OCI-LY3 (cell line): Measurements from ENCODE around the gene ABCA2.

Experiments
- H2AFZ ChIP-seq: fragments of 200-600, 300-600 bp; shearing (Covaris generic); 2 replicates; pipeline ENCODE4 v1.6.0; 2014; ENCODE audit warnings: antibody characterized with exemption, low read depth, low read length
- H3K27ac ChIP-seq: fragments of 200-600, 300-600 bp; sonication (generic); 2 replicates; pipeline ENCODE4 v1.5.1; 2014; ENCODE audit warnings: mild to moderate bottlenecking, low read length, moderate library complexity, mixed read lengths
- H3K27me3 ChIP-seq: fragments of 200-600, 300-600 bp; sonication (generic); 2 replicates; pipeline ENCODE4 v1.6.1; 2014; ENCODE audit warnings: low read depth, low read length, mixed read lengths
- H3K36me3 ChIP-seq: fragments of 200-600, 300-600 bp; sonication (generic); replicated peaks from 2 replicates; pipeline ENCODE3; 2014; ENCODE audit warnings: low read depth, low read length, mixed read lengths
- H3K4me1 ChIP-seq: fragments of 300-600, 200-600 bp; sonication (generic); 2 replicates; pipeline ENCODE4 v1.6.1; 2014; ENCODE audit warnings: low read length, mixed read lengths
- H3K4me2 ChIP-seq: fragments of 200-600, 300-600 bp; sonication (generic); 2 replicates; pipeline ENCODE4 v1.6.1; 2014; ENCODE audit warnings: low read length, mixed read lengths
- H3K4me3 ChIP-seq: fragments of 300-600, 200-600 bp; sonication (generic); 2 replicates; pipeline ENCODE4 v1.5.1; 2014; ENCODE audit warnings: antibody characterized with exemption, mild to moderate bottlenecking, low read length, moderate library complexity
- H3K79me2 ChIP-seq: fragments of 300-600, 200-600 bp; shearing (Covaris generic); 2 replicates; pipeline ENCODE4 v1.6.1; 2014; ENCODE audit warnings: mild to moderate bottlenecking, low read length, mixed read lengths
- H3K9ac ChIP-seq: fragments of 300-600, 200-600 bp; shearing (Covaris generic); 2 replicates; pipeline ENCODE4 v1.6.0; 2014; ENCODE audit warnings: mild to moderate bottlenecking, low read length, moderate library complexity
- H3K9me3 ChIP-seq: fragments of 200-600, 300-600 bp; shearing (Covaris generic); 2 replicates; pipeline ENCODE4 v1.6.1; 2014; ENCODE audit warnings: low read length, mixed read lengths; ENCODE audit not compliant: insufficient read depth
- H4K20me1 ChIP-seq: fragments of 200-600, 300-600 bp; sonication (generic); 2 replicates; pipeline ENCODE4 v1.6.1; 2016; ENCODE audit warnings: low read length, mixed read lengths; ENCODE audit not compliant: insufficient read depth
- EZH2phosphoT487 ChIP-seq: fragments of 200-600 bp; shearing (Covaris generic); IDR thresholded peaks from 2 replicates; pipeline ENCODE4 v1.6.1; 2018; ENCODE audit warnings: antibody characterized with exemption, mixed run types, low read depth
- TF ChIP-seq, protein P1 (sequence below): fragments of 200-600, 300-600 bp; sonication (generic); IDR thresholded peaks from 2 replicates; pipeline ENCODE4 v1.5.1; 2014; ENCODE audit warnings: antibody characterized with exemption, low read length, low read depth

The ABCA2 gene

DNA sequence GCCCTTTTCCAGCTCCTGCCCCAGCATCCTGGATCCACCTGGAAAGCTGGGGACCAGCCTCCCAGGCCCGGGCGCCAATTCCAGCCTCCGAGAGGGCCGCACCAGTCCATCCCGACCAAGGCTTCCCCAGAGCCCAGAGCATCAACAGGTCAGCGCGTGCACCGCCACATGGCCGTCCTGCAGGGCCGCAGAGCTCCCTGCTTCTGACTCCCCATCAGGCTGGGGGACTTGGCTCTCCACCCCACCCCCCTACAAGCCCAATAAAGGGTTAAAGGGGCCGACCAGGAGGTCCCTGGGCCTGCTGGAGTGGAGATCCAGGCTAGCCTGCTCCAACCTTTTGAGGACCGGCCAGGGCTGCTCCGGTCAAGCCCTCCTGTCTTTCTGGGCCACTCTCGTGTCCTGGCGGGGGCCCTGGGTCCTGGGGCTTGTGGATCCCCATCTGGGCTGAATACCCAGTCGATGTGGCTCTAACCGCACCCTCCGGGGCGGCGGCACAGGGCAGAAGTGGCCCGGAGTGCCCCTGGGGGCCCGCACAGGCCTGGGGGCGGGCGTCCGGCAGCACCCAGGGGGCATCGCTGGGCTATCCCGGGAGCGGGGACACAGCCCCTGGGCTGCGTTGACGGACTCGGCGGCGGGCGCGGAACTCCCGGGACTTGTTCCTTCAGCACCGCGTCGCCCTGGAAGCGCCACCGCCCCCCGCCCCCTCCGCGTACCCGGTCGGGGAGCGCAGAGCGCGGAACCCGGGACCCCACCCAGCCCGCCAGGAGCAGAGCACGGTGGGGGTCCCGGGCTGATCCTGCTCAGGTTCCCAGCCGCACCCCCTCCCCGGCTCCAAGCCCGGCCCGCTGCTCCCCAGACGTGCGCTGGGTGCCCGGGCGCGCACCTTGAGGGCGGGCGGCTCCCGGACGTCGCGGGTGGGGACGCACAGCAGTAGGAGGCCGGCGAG lies 25.2 kb upstream of the ABCA2 start:
- no peak overlapping the region for H3K4me2 ChIP-seq
- H3K9me3 ChIP-seq, result no peaks in the 10 kb centered on the region
- no peaks in the 10 kb centered on the region for H3K36me3 ChIP-seq
- no peak overlapping the region for H3K9ac ChIP-seq
- H3K27me3 ChIP-seq, result peaks cover 3% of the 10 kb centered on the region; the same call in 1 of the 2 replicates
- H3K27ac ChIP-seq, result no peak overlapping the region
- H3K4me3 ChIP-seq, result no peak overlapping the region
- H3K79me2 ChIP-seq, result no peaks in the 10 kb centered on the region
- no peak overlapping the region for H2AFZ ChIP-seq
- no peaks in the 10 kb centered on the region for H3K4me1 ChIP-seq
- TF ChIP-seq EZH2phosphoT487, result no peak
- TF ChIP-seq, protein P1, sequence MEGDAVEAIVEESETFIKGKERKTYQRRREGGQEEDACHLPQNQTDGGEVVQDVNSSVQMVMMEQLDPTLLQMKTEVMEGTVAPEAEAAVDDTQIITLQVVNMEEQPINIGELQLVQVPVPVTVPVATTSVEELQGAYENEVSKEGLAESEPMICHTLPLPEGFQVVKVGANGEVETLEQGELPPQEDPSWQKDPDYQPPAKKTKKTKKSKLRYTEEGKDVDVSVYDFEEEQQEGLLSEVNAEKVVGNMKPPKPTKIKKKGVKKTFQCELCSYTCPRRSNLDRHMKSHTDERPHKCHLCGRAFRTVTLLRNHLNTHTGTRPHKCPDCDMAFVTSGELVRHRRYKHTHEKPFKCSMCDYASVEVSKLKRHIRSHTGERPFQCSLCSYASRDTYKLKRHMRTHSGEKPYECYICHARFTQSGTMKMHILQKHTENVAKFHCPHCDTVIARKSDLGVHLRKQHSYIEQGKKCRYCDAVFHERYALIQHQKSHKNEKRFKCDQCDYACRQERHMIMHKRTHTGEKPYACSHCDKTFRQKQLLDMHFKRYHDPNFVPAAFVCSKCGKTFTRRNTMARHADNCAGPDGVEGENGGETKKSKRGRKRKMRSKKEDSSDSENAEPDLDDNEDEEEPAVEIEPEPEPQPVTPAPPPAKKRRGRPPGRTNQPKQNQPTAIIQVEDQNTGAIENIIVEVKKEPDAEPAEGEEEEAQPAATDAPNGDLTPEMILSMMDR, result no peak
- no peaks in the 10 kb centered on the region for H4K20me1 ChIP-seq

DNA sequence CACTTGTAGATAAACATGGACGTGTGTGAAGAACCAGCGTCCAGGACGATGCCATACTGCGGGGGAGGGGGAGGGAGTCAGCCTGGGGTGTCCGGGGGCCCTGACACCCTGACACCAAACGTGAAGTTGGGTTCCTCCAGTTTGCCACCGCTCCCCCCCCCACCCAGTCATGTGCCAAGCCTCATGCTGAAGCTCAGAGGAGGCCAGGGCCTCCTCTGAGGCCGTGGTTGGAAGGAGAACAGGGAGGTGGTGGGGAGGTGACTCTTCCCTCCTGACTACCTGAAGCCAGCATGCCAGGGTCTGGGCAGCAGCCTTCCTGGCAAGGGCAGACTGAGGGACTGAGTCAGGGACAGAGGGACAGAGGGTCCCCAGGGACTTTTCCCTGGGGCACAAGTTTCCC lies 24.3 kb upstream of the ABCA2 start:
- peaks cover 8% of the 10 kb centered on the region; the same call in 1 of the 2 replicates for H3K27me3 ChIP-seq
- no peaks in the 10 kb centered on the region for H3K9me3 ChIP-seq
- no peaks in the 10 kb centered on the region for H3K79me2 ChIP-seq
- 0 out of 2 replicates have a peak, but pooled peaks cover 4% of the 10 kb centered on the region for H4K20me1 ChIP-seq
- H3K9ac ChIP-seq, result no peak overlapping the region
- no peak overlapping the region for H3K4me2 ChIP-seq
- no peaks in the 10 kb centered on the region for H3K4me1 ChIP-seq
- no peak overlapping the region for H3K4me3 ChIP-seq
- TF ChIP-seq, protein P1, result no peak
- TF ChIP-seq EZH2phosphoT487, result no peak
- no peaks in the 10 kb centered on the region for H3K36me3 ChIP-seq
- no peak overlapping the region for H3K27ac ChIP-seq
- no peak overlapping the region for H2AFZ ChIP-seq

GRCh38 chr9:137051145-137051724 lies 23.2 kb upstream of the ABCA2 start:
- Histone ChIP-seq H3K4me1 (peaks cover 2% of the 10 kb centered on the region; the same call in 1 of the 2 replicates), H2AFZ (no peak overlapping the region), H3K27ac (no peak overlapping the region), H3K4me3 (no peak overlapping the region), H3K36me3 (no peaks in the 10 kb centered on the region), H3K9ac (no peak overlapping the region), H3K4me2 (no peak overlapping the region), H3K9me3 (no peaks in the 10 kb centered on the region), H3K79me2 (no peaks in the 10 kb centered on the region), H3K27me3 (peaks cover 11% of the 10 kb centered on the region; the same call in 1 of the 2 replicates), H4K20me1 (0 out of 2 replicates have a peak, but pooled peaks cover 9% of the 10 kb centered on the region)
- no peak for TF ChIP-seq EZH2phosphoT487

DNA sequence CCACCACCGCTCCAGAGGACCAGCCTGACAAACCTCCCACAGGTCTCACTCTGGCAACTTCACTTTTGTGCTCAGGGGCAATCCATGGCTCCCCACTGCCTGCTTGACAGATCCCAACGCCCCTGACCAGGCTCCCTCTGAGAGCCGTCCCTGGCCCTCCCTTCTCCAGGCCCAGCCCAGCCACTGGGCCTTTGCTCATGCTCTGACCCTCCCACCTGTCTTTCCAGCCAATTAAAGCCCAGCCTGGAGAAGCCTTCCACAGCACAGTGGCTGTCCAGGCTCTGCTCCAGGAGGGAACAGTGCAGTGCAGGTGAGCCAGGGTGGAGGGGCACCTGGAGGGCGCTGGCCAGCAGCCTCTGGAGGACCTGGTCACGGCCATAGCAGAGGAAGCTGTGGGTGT lies 22.5 kb upstream of the ABCA2 start:
- TF ChIP-seq, protein P1, result no peak
- no peak for TF ChIP-seq EZH2phosphoT487
- H4K20me1 ChIP-seq, result 0 out of 2 replicates have a peak, but pooled peaks cover 9% of the 10 kb centered on the region
- H3K36me3 ChIP-seq, result no peaks in the 10 kb centered on the region
- no peak overlapping the region for H3K27ac ChIP-seq
- H3K27me3 ChIP-seq, result peaks cover 11% of the 10 kb centered on the region; the same call in 1 of the 2 replicates
- no peak overlapping the region for H3K4me3 ChIP-seq
- no peaks in the 10 kb centered on the region for H3K9me3 ChIP-seq
- peaks cover 3% of the 10 kb centered on the region; the same call in 1 of the 2 replicates for H3K4me1 ChIP-seq
- H3K79me2 ChIP-seq, result no peaks in the 10 kb centered on the region
- H2AFZ ChIP-seq, result no peak overlapping the region
- no peak overlapping the region for H3K4me2 ChIP-seq
- H3K9ac ChIP-seq, result no peak overlapping the region
